Astrocyte of the cerebellum (primary cell): ENCODE data around the gene HS6ST2.
A peak's percentile ranks its signal among the peaks of the same experiment; 100 is the strongest.

ENCODE experiments used
- DNase-seq: peaks from one replicate; pipeline ENCODE4 v3.0.0-alpha.2; 2011; ENCODE audit warnings: low read depth
- H3K4me3 ChIP-seq: 2 replicates; pipeline ENCODE4 v1.5.1; 2011; ENCODE audit warnings: mild to moderate bottlenecking, low read depth, low read length, moderate library complexity
- CTCF ChIP-seq: IDR thresholded peaks from 2 replicates; pipeline ENCODE4 v1.5.1; 2012; ENCODE audit warnings: low read length, low read depth, moderate library complexity, mild to moderate bottlenecking; ENCODE audit errors: missing control alignments
- in situ Hi-C: cut with HindIII; loops from 2 replicates; pipeline ENCODE4 v1.10.0; 2017; ENCODE audit warnings: low sequenced_read_pairs

Gene HS6ST2

DNA sequence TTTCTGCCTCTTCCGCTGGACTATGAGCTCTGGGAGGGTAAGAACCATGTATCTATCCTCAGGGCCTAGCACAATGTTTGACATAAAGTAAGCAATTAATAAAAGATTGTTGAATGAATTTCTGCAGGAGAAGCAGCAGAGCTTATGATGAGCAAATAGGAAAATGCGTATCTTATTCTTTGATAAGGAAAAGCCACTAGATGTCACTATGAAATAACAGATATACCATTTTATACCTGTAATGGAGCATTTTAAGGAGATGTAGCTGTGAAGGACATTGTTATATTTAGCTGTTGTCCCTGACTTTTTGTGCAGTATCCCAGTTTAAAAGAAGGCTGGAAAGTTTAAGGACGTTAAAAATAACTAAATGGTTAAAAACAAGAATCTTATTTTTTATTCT is 322.3 kb downstream of the HS6ST2 start:
- no peak for TF ChIP-seq CTCF
- H3K4me3 ChIP-seq = no peak overlapping the region
- no peak for DNase-seq
- in situ Hi-C loops = no loop called here

DNA sequence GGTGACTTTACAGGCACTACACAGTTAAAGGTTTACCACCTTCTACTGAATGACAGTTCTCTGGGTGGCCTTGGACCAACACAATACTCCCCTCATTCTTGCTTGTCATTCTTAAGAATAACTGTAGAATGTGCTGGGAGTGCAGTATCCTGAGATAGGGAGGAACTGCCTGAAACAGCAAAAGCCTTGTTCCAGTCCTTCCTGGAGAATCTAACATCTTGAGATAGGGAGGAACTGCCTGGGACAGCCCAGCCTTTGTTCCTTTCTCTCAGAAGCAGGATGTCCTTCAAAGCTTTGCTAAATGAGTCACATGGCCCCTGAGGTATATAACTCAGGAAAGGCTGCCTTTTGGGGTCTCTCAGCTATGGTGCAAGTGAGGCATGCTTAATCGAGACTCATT is 323.9 kb downstream of the HS6ST2 start:
- in situ Hi-C loops = no loop called here
- no peak overlapping the region for H3K4me3 ChIP-seq
- no peak for DNase-seq
- TF ChIP-seq CTCF = no peak

DNA sequence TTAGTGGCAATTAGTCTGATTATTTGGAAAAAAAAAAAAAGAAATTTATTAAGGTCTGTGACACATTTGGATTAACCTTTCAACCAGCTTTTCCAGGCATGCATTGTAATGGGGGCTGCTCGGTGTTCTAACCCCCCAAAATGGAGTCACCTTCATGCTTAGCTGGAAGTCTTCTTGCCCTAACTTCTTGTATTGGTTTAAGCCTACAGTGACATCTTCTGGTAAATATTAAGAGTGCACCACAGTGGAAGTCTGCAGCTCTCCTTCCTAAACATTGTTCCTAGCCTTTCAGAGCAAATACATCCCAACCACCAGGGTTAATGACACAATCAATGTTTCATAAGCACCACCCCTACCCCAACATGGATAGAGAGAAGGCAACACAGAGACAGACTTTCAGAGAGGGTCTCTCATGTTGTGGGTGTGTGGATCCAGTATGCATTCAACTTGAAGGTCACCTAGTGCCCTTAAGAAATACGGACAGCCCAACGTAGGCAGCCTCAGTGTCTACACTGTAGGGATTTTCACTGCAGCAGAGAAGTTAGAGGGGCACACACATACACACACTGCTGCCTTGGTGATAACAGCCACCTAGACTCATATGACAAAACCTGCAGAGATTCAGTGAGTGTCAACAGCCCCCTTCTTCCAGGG is 326.7 kb downstream of the HS6ST2 start:
- no peak overlapping the region for H3K4me3 ChIP-seq
- TF ChIP-seq CTCF = peak; percentile 60
- peak; percentile 19 for DNase-seq
- in situ Hi-C loops = no loop called here

DNA sequence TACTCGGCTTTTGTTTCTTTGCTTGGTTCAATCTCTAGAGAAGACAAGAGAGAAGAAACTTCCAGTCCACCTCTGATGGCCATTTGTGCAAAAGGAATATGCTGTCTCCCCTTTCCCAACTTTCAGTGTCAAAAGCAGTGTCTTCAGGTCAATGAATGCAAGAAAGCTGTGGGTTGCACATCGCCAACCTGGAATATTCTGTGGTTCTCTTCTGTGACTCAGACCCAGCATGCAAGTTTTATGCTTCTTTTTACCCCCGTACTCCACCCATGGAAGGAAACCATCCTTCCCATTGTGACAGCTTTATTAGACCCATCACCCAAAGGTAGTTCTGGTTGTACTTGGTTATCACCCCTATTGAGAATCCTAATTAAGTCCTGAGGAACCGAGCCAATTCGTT is 334.0 kb downstream of the HS6ST2 start:
- DNase-seq = no peak
- no peak for TF ChIP-seq CTCF
- in situ Hi-C loops = loop anchor here (25.0 kb wide), 1 partner anchor 387 kb away; no protein-coding TSS in a partner anchor
- H3K4me3 ChIP-seq = no peak overlapping the region

- no peak for DNase-seq
- H3K4me3 ChIP-seq = no peak overlapping the region
- no peak for TF ChIP-seq CTCF
- in situ Hi-C loops = loop anchor here (25.0 kb wide), 1 partner anchor 387 kb away; no protein-coding TSS in a partner anchor
Observed at GRCh38 chrX:132623942-132624341, 334.5 kb downstream of the HS6ST2 start.

DNA sequence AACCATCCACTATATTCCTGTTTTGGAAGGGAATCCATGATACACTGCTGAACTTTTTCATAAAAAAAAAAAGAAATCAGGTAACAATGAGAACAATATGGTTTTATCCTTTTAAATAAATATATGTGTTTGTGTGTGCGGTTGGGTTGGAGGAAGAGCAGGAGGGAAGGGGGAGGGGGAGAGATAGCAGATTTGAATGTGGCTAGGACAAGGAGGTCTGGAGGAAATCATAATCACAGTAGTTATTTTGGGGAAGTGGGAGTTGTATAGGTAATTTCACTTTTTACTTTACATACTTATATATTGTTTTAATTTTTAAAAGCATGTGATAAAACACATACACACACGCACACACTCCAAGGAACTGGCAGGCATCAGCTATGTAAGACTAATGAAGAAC is 335.1 kb downstream of the HS6ST2 start:
- no peak overlapping the region for H3K4me3 ChIP-seq
- in situ Hi-C loops = loop anchor here (25.0 kb wide), 1 partner anchor 386 kb away; no protein-coding TSS in a partner anchor
- DNase-seq = no peak
- no peak for TF ChIP-seq CTCF
